HG02981 (cell line): ENCODE measurements around the gene YY1AP1.
"Not testable (repeated sequence)": the region's sequence is repeated elsewhere in the genome, so short reads cannot be mapped to it uniquely, and the experiment has no call there.

ENCODE experiments used
- ATAC-seq: cut with Tn5 transposase; IDR thresholded peaks from one replicate; pipeline ENCODE4 v1.9.1; 2021; ENCODE audit warnings: mild to moderate bottlenecking, moderate library complexity; ENCODE audit not compliant: unreplicated experiment

Gene YY1AP1

DNA sequence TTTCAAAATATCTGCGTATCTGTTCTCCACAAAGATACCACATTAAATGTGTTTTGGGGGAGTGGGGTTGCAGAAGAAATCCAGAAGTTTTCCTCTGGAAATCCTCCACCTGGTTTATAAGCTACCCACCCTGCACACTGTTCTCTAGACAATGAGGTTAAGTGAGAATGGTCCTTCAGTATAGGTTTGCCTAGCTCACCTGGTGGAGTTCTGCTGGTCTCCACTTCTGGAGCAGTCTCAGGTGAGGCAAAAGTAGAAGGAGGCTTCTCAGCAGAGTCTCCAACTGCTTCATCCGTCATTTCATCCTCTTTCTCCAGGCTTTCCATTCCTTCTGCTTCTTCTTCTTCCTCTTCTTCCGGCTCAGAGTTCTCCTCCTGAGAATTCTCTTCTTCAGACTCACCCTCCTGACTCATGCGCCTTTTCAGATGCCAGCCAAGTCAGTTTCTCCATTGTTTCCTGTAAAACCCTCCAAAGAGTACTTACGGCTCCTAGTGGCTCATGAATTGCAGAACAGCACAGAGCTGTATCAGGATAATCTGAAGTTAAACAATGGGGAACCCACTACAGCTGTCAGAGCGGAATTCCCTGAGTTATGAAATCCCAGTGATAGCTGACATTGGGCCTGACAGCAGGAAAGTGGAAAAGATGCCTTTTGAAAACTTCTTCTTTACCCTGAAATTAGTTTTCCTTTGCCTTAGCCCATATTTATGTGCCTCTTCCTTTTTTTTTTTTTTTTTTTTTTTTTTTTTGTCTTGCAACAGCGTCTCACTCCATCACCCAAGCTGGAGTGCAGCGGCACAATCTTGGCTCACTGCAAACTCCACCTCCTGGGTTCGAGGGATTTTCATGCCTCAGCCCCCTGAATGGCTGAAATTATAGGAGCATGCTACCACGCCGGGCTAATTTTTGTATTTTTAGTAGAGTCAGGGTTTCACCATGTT lies 40.1 kb downstream of the YY1AP1 start:
- ATAC-seq: no peak

DNA sequence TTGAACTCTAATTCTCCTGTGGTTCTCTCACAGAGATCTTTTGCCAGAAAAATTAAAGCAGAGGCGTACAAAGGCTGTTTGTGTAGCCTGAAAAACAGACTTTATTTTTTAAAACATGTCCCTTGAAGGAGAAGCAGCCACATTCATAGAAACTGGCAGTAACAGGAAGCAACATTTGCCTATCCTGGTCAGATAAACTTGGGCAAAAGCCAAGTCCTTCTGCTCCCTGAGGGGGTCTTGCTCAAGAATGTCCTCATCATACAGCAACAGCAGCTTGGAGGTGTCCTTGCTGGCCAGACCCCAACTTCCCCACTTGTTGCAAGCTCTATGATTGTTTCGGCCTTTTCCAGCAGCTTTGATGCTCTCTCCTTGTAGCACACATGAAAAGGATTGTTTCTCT lies 42.3 kb downstream of the YY1AP1 start:
- ATAC-seq: no peak

DNA sequence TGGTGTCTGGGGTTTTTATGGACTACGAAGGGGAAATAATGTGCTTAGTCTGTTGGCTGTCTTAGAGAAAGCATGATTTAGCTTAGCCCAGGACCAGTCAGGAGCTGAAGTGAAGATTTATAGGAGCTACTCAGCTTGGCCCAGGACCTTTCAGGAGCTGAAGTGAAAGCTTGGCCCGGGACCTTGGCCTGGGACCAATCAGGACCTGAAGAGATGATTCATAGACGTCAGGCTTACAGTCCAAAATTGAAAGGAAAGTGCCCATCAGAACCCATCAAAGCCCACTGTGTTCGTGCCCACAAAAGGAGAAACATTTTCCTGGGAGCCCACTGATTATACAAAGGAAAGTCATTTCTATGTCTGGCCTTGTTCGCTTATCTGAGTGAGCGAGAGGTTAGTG lies 42.9 kb downstream of the YY1AP1 start:
- ATAC-seq: no peak

DNA sequence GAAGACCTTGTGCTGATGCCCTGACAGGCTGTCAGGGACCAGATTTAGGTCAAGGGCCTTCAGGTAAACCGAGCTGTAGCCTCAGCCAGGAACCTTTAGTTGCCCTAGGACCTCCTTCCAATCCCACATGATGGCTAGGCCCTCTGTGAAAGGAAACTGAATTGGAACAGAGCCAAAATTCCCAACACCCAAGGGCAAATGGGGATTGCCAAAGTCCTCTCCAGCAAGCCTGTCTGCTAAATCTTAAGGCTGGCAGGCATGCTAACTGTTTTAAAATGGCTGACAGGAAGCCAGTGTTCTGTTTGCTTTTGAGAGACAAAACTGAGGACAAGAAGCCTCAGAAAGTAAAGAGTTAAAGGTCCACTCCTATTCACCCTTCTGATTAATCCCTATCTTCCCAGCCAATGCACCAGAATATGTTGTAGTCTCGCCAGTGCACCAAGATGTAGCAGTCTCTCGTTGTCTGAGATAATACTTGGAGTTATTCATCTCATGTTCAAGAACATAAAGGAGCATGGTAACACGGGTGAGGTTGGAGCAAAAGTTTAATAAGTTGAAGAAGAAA lies 43.5 kb downstream of the YY1AP1 start:
- no peak for ATAC-seq

DNA sequence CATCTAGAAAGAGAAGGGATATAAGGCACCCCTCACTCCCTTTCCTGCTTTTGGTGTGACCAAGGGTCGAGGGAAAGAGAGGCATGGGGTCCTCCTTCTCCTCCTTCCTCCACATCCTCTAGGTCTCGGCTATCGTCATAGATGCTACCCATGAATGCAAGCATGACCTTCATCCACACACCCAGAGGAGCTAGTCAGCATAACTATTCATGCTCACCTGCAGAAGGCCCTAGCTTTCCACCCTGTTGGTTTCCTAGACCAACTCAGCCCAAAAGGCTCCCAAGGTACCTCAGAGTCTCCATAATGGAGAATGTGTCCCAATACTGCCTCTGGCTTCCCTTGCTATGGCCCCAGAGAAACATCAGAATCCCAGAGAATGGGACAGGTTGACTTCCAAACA lies 45.3 kb downstream of the YY1AP1 start:
- ATAC-seq: no peak

DNA sequence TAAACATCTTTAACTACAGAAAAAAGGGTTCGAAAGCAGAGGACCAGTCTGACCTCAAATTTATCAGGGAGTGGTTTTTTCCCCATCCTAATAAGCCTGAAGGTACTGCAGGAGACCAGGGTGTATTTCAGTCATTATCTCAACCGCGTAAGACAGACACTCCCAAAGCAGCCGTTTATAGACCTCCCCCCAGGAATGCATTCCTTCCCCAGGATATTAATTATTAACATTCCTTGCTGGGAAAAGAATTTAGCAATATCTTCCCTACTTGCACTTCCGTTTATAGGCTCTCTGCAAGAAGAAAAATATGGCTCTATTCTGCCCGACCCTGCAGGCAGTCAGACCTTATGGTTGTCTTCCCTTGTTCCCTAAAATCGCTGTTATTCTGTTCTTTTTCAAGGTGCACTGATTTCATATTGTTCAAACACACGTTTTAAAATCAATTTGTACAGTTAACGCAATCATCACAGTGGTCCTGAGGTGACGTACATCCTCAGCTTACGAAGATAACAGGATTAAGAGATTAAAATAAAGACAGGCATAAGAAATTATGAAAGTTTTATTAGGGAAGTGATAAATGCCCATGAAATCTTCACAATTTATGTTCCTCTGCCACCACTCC lies 45.9 kb downstream of the YY1AP1 start:
- ATAC-seq: not testable (repeated sequence)

DNA sequence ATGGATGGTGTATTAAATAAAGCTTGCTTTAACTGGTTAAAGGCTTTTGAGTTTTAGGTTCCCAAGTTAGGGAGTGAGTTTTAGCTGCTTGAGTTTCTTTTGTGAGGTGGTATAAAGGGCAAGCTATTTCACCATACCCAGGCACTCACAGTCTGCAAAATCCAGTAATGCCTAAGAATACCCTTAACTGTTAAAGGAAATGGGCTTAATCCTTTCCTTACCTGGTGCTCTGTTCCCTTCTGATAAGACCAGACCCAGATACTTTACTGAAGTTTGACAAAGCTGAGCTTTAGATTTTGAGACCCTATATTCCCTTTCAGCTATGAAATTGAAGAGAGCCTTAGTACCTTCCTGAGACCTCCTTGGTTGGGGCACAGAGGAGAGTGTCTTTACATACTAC lies 48.2 kb downstream of the YY1AP1 start:
- ATAC-seq: no peak

DNA sequence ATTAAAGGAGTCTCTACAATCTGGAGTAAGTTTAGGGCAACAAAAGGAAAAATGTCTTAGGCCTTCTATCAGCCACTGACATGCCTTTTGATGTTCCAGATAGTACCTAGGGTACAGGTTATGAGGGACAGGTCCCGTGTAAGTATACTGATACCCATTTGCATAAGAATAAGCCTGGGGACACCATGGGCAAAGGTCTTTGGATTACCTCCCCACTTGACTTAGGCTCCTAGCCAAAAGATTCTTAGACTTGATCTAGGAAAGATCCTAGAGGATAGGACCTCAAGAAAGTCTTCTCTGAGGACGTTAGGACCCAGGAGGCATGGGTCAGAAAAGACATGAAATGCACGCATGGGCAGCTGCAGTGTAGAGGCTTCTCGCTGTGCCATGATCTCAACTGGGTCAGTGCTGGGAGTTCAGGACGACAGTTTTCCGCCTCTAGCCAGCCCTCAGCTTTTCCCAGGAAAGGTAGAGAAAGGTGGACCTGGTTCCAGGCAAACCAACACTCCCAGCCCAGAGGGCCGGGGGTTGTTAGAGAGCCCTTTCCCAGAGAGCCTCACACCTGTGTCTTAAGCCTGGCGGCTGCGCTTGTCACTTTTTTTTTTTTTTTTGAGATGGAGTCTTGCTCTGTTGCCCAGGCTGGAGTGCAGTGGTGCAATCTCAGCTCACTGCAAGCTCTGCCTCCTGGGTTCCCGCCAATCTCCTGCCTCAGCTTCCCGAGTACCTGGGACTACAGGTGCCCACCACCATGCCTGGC lies 52.0 kb downstream of the YY1AP1 start:
- ATAC-seq: no peak

DNA sequence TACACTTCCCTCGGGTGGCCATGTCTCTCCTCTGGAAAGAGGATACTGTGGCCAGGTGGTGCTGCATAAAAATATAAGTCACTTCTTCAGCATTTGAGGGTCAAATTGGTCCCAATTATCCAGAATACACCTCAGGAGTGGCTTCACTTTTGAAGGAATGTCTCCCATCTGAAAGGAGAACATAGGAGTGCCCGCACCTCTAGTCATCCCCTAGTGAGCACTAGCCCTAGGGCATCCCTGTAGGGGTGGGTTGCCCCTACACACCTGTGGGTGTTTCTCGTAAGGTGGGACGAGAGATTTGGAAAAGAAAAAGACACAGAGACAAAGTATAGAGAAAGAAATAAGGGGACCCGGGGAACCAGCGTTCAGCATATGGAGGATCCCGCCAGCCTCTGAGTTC lies 62.1 kb downstream of the YY1AP1 start:
- not testable (repeated sequence) for ATAC-seq

DNA sequence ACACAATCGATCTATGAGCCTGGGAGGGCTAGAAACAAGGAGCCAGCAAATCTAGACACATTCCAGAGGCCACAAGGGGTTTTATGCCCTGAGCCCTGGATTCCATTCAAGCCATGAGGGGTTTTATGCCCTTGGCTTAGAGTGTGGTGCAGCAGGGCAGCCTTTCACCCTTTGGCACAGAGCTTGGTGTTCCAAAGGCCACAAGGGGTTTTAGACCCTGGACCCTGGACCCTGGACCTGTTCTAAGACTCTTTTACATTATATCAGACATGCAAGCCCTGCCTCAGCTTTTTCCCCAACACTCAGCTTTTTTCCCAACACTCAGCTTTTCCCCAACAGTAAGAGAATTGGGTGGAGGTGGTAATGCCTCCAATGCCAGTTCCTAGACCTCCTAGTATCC lies 65.2 kb downstream of the YY1AP1 start:
- ATAC-seq: no peak

DNA sequence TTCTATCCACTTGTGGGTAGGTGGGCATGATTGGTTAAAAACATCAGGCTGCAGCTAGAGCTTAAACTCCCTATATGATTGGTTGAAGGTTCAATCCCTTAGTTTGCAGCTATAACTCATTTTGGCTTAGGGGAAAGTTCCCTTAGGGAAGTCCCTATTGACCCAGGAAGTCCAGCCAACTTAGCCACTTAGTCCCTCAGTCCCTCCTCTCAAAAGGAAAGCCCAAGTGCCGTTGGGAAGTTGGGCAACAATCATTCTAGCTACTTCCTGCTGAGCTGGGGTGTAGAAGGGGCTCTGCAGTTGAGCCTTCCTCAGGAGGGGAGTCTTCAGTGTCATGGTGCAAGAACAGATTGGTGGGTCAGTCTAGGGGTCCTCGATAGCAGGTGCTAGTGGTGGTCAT lies 66.4 kb downstream of the YY1AP1 start:
- no peak for ATAC-seq

DNA sequence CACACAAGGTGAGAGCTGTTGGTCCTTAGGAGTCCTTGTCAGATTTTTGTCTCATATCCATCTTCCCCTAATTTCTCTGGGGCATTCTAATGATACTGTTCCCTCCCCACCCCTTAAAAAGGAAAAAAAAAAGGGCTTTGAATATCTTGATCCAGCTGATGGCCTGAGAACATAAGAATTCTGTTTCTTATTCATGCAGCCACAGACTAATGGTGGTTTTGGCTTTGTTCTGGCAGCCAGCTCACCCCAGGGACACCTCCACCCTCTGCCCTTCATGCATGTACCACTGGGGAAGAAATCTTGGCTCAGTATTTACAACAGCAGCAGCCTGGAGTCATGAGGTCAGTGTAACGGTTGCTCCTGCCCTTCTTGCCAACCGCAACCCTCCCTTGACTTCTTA lies 75.3 kb downstream of the YY1AP1 start:
- ATAC-seq: not testable (repeated sequence)

DNA sequence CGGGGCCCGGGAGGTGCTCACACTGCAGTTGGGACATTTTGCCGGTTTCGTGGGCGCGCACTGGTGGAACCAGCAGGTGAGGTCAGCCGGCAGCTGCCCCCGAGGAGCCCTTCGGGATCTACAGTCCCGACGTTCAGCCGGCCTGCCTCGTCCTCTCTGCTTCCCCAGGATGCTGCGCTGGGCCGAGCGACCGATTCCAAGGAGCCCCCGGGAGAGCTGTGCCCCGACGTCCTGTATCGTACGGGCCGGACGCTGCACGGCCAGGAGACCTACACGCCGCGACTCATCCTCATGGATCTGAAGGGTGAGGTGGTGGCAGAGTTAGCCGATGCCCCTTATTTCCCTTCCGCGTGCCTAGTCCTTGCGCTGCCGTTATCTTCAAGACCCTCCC lies 78.3 kb downstream of the YY1AP1 start:
- ATAC-seq: peak; percentile 10

DNA sequence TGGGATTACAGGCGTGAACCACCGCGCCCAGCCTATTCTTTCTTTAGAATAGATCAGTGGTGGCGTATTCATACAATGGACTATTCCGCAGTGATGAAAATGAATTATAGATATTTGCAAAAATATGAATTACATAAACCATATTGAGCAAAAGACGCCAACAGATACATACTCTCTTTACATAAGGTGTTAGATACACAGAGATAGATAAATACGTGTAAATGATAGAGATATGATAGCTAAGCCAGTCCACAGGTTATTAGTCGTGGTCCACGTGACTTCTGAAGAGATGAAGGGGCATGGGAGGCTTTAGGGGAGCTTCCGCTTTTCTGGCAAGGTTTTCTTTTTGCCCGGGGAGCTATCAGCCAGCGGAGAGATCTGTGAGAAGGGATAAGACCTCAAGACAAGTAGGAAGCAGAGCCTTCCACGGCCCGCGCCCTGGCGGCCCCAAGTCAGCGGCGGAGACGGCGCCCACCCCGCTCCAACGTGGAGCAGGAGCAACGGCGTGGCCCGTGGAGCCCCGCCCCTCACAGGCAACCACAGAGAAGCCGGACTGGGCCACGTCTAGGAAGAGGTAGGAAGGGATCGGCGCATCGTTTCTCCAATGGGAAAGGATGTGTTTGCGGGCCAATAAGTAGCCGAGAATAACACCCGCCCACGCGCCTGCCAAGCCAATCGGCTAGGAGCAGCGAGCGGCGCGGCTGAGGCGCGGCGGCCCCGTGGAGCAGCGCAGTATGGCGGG lies 78.9 kb downstream of the YY1AP1 start, which contains the start of gene MSTO1:
MSTO1 (plus strand) TSS at position 704 of the 742 bp plus-strand sequence; CDS start at position 735, 31 bp downstream.
- peak; percentile 87 for ATAC-seq
